HG03025 (cell line): ENCODE data around the gene CFAP126.
A peak's percentile ranks its signal among the peaks of the same experiment; 100 is the strongest.
"Not testable (repeated sequence)": the region's sequence is repeated elsewhere in the genome, so short reads cannot be mapped to it uniquely, and the experiment has no call there.

ENCODE experiments used
- ATAC-seq: cut with Tn5 transposase; IDR thresholded peaks from one replicate; pipeline ENCODE4 v1.9.1; 2021; ENCODE audit warnings: mild to moderate bottlenecking, moderate library complexity; ENCODE audit not compliant: unreplicated experiment, low FRiP score

CFAP126 gene

DNA sequence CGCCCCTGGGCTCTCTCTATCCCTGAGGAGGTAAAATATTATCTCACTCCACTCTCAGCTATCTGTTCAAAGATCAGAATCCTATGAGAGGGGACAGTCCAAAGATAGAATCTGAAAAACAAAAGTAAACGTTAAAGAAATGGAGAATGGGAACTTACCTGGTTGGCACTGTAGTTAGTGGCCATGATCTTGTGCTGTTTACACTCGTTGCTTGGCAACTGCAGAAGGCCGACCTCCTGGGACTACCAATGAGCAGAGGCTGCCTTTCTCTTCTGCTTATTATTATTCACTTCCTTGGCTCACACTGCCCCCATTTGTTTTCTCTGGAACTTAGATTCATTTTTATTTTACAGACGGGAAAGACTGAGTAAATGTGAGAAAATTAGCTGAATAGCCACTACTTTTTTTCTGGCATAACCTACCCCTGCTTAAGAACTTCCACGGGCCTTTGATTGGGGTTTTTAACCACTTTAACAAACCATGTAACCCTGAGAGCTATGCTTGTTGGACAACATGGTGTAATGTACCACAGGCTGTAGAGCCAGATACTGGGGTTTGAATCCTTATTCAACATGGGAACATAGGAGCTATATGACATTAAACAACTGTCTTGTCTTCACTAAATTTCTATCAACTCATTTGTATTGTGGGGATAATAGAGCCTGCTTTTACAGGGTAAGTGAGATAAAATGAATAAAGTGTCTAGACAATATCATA, at the start of gene CFAP126:
Gene CFAP126, minus strand, starts transcription at position 193 of the 717 bp plus-strand sequence. Its CDS starts 8 bp downstream, at position 185.
- ATAC-seq = no peak

GRCh38 chr1:161413050-161413449, 45.4 kb upstream of the CFAP126 start:
- ATAC-seq = not testable (repeated sequence)

GRCh38 chr1:161410636-161410970, 42.9 kb upstream of the CFAP126 start:
- not testable (repeated sequence) for ATAC-seq

DNA sequence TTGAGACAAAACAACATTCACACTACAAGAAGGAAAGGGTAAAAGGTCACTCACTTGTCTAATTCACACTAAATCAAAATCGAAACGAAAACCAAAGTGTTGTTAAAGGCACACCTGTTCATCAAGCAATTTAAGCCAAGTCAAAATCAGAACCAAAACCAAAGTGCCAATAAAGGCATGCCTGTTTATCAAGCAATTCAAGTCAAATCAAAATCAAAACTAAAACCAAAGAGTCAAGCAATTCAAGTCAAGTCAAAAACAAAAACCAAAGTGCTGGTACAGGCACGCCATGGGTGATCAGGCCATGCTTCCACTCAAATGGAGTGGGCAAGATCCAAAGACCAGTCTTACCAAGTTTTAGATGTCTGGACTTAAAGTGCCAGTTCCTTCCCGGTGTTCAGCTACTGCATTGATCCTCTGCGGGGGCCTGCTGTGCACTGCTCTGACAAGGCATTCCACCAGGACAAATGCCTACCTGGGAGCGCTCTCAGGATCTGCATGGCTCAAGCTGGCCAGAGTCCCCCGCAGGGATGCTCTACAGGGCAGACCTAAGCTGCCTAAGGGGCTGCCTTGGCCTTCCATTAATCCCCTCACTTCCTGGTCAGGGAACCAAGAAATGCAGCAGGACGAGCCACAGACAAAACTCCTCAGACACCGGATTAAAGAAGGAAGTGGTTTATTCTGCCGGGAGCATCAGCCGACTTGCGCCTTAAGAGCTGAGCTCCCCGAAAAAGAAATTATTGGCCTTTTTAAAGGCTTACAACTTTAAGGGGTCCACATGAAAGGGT, 42.4 kb upstream of the CFAP126 start:
- ATAC-seq = not testable (repeated sequence)

- ATAC-seq = no peak
Observed at GRCh38 chr1:161408429-161409052, 40.9 kb upstream of the CFAP126 start.

DNA sequence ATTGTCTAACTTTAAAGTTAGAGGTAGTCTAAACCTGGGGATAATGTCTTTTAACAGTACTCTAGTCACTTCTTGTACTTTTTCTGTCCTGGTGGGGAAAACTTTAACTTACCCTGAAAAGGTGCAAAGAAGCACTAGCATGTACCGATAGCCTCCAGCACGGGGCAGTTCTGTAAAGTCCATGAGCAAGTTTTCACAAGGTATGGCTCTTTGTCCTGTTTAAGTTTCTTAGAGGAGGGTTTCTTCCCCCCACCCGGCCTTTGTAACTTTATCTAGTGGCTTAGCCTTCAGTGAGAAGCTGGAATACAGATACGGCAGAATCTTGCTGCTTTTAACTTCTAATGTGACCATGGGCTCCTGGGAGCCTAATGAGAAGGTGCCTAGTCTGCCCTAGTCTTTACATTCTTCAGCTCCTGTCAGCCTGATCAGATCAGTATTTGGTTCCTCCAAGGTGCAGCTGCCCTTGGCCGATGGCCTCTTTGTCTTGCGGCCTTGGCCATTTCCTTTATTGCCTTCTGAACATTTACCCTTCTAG, 39.8 kb upstream of the CFAP126 start:
- no peak for ATAC-seq

DNA sequence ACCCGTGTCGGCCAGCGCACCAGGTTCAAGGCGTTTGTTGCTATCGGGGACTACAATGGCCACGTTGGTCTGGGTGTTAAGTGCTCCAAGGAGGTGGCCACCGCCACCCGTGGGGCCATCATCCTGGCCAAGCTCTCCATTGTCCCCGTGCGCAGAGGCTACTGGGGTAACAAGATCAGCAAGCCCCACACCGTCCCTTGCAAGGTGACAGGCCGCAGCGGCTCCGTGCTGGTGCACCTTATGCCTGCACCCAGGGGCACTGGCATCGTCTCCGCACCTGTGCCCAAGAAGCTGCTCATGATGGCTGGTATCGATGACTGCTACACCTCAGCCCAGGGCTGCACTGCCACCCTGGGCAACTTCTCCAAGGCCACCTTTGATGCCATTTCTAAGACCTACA, 38.9 kb upstream of the CFAP126 start:
- not testable (repeated sequence) for ATAC-seq

DNA sequence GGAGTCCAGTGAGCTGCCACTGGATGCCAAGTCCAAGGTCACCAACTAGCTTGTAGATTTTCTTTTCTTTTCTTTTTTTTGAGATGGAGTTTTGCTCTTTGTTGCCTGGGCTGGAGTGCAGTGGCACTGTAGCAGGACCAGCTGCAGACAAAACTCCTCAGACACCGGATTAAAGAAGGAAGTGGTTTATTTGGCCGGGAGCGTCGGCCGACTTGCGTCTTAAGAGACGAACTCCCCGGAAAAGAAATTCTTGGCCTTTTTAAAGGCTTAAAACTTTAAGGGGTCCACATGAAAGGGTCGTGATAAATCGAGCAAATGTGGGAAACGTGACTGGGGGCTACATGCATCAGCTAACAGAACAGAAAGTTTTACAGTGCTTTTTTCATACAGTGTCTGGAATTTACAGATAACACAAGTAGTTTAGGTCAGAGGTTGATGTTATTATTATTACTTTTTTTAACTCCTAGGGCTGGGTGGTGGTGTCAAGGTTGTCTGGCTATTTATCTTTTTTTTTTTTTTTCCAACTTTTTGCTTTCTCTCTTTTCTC, 36.4 kb upstream of the CFAP126 start:
- ATAC-seq = no peak

- no peak for ATAC-seq
Observed at GRCh38 chr1:161402446-161402845, 34.8 kb upstream of the CFAP126 start.

GRCh38 chr1:161399257-161399998, 31.8 kb upstream of the CFAP126 start:
- peak; percentile 67 for ATAC-seq

DNA sequence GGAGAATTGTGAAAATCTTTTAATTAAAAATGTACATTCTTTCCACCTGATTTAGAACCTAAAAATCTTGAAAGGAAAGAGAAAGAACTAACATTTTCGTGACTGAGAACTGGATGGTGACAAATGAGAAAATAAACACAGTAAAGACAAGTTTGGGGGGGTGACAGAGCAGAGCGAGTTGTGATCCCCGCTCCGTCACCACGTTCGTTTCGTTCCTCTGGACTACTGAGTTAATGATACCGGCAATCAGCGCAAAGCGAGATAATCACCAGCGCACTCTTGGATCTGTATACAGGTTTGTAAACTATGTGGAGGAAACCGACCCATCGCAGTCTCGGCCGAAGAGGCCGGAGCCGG, 31.2 kb upstream of the CFAP126 start:
- ATAC-seq = no peak

GRCh38 chr1:161397038-161397437, 29.4 kb upstream of the CFAP126 start:
- ATAC-seq = not testable (repeated sequence)

DNA sequence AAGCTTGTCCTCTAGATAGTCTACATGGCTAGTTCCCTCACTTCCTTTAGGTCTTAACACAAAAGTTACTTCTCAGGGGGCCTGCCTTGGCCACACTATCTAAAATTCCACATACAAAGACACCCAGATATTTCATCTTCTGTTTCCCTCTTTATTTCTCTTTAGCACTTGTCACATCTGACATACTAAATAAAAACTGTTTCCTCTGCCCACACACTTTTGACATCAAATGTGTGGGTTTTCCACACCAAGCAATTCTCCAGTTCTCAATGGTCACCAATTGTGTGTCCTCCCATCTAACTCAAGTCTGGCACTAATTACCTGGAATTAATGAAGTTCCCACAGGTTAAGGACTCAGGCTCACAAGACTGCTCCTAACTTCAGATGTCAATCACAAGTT, 25.5 kb upstream of the CFAP126 start:
- no peak for ATAC-seq

GRCh38 chr1:161391611-161392010, 23.9 kb upstream of the CFAP126 start:
- no peak for ATAC-seq

DNA sequence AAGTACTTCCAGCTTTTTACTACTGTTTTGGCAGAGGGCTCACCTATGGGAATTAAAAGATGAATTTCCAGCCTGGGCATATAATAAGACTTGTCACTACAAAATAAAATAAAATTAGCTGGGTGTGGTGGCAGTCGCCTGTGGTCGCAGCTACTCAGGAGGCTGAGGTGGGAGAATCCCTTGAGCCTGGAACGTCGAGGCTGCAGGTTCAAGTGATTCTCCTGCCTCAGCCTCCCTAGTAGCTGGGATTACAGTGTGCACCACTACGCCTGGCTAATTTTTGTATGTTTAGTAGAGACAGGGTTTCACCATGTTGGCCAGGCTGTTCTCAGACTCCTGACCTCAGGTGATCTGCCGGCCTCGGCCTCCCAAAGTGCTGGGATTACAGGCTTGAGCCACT, 23.5 kb upstream of the CFAP126 start:
- ATAC-seq = not testable (repeated sequence)

DNA sequence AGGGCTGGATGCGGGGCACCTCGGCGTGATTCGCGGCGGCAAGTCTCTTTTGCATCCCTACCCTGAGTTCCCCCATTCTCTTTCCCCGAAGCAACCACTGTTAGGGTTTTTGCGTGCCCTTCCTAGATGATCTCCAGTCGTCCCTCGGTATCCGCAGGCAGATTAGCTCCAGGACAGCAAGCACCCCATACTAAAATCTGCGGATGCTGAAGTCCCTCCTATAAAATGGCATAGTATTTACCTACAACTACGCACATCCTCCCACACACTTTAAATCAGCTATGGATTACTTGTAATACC, 22.8 kb upstream of the CFAP126 start:
- no peak for ATAC-seq

- ATAC-seq = peak; percentile 68
Observed at GRCh38 chr1:161389691-161390558, 22.2 kb upstream of the CFAP126 start.

- ATAC-seq = not testable (repeated sequence)
Observed at GRCh38 chr1:161389158-161389557, 21.5 kb upstream of the CFAP126 start.

- no peak for ATAC-seq
Observed at GRCh38 chr1:161388639-161389038, 21.0 kb upstream of the CFAP126 start.
